Endothelial cell (in vitro differentiated cells): ENCODE data around the gene ADGRG7. TPM values are rescaled to one million over a fixed set of nuclear protein-coding genes. Genes with fewer than 3 reads are reported as not detected.

Experiments
- DNase-seq: peaks from one replicate; pipeline ENCODE4 v3.0.0; 2021; ENCODE audit warnings: low spot score
- H3K27ac Mint-ChIP-seq: one replicate; pipeline ENCODE4 v1.8.0; 2021; ENCODE audit warnings: mixed read lengths, inconsistent platforms; ENCODE audit not compliant: unreplicated experiment
- H3K27me3 Mint-ChIP-seq: one replicate; pipeline ENCODE4 v1.8.0; 2021; ENCODE audit warnings: mild to moderate bottlenecking, moderate library complexity, mixed read lengths, inconsistent platforms; ENCODE audit not compliant: unreplicated experiment
- H3K36me3 Mint-ChIP-seq: one replicate; pipeline ENCODE4 v1.8.0; 2021; ENCODE audit warnings: mild to moderate bottlenecking, low read depth, mixed read lengths, inconsistent platforms; ENCODE audit not compliant: unreplicated experiment
- H3K4me1 Mint-ChIP-seq: one replicate; pipeline ENCODE4 v1.8.0; 2021; ENCODE audit warnings: mild to moderate bottlenecking, mixed read lengths, inconsistent platforms; ENCODE audit not compliant: unreplicated experiment
- H3K4me3 Mint-ChIP-seq: one replicate; pipeline ENCODE4 v1.8.0; 2021; ENCODE audit warnings: mild to moderate bottlenecking, mixed read lengths, inconsistent platforms; ENCODE audit not compliant: unreplicated experiment
- H3K9me3 Mint-ChIP-seq: one replicate; pipeline ENCODE4 v1.8.0; 2021; ENCODE audit warnings: mixed read lengths, inconsistent platforms; ENCODE audit not compliant: unreplicated experiment
- total RNA-seq: library from RNA; stranded (reverse); fragmentation: NEBNext Ultra II Directional; extraction: Animal tissue kit (Norgen Biotek cat#: 25700); gene quantifications from one replicate; pipeline ENCODE4 v1.2.1, GENCODE V29; 2021; ENCODE audit not compliant: unreplicated experiment
- TF ChIP-seq, protein P1 (sequence below): fragments of 200-600 bp; sonication (generic); IDR thresholded peaks from one replicate; pipeline ENCODE4 v1.5.0; 2021; ENCODE audit warnings: antibody characterized with exemption; ENCODE audit not compliant: unreplicated experiment

The ADGRG7 gene
- total RNA-seq, 1 donor from 2014 or later: not detected

DNA sequence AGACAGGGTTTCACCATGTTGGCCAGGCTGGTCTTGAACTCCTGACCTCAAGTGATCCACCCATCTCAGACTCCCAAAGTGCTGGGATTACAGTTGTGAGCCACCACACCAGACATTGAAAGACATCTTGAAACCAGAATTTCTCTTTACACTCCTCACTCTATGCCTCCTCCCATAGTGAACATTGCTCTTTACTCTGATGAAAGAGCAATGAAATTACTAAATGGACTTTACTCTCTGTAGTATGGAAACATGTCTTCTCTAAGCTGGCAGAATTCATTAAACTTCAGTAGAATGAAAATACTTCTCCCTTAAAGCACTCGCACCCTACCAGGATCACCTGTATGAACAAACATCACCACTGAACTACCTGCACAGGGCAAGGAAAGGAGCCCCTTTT is 72.1 kb downstream of the ADGRG7 start:
- Mint-ChIP-seq H3K4me3 (no peak overlapping the region), H3K36me3 (no peaks in the 10 kb centered on the region), H3K4me1 (no peaks in the 10 kb centered on the region), H3K27ac (no peak overlapping the region), H3K9me3 (no peaks in the 10 kb centered on the region), H3K27me3 (no peaks in the 10 kb centered on the region)
- no peak for DNase-seq
- TF ChIP-seq, protein P1, sequence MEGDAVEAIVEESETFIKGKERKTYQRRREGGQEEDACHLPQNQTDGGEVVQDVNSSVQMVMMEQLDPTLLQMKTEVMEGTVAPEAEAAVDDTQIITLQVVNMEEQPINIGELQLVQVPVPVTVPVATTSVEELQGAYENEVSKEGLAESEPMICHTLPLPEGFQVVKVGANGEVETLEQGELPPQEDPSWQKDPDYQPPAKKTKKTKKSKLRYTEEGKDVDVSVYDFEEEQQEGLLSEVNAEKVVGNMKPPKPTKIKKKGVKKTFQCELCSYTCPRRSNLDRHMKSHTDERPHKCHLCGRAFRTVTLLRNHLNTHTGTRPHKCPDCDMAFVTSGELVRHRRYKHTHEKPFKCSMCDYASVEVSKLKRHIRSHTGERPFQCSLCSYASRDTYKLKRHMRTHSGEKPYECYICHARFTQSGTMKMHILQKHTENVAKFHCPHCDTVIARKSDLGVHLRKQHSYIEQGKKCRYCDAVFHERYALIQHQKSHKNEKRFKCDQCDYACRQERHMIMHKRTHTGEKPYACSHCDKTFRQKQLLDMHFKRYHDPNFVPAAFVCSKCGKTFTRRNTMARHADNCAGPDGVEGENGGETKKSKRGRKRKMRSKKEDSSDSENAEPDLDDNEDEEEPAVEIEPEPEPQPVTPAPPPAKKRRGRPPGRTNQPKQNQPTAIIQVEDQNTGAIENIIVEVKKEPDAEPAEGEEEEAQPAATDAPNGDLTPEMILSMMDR: no peak

DNA sequence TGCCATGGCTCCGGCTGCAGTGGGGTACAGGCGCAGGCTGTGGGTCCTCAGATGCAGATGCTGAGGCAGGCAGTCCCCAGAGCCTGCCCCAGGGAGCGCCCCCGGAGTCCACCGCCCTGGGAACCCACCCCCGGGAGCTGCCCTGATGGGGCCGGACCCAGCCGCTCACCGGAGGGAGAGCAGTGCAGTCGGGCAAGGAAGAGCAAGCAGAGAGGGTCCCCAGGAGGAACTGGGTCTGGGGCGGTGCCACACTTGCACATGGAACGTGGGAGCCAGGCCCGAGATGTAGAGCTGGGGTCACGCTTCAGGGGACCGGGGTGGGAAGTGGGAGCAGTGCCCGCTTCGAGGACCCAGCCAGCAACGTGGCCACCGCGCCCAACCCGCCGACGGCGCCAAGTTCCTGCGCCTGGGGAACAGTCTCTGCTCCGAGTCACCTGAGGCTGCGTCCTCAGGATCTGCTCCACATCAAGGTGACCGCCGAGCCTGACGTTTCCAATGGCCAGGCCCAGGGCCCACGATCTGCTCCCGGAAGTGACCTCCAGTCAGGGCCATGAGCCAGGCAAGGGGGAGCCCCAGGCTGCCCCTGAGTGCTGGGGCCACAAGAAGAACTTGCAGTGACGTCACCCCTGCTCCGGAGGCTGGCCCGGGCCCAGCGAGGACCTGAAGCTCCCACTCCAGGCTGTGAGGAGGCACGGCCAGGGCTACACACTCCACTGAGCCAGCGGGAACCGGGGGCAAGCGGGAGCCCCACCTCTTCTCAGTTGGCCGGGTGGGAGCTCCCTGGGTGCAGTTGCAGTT is 72.9 kb downstream of the ADGRG7 start:
- no peak overlapping the region for H3K27ac Mint-ChIP-seq
- no peak overlapping the region for H3K4me3 Mint-ChIP-seq
- TF ChIP-seq, protein P1: no peak
- H3K4me1 Mint-ChIP-seq: no peaks in the 10 kb centered on the region
- DNase-seq: no peak
- no peaks in the 10 kb centered on the region for H3K27me3 Mint-ChIP-seq
- H3K36me3 Mint-ChIP-seq: no peaks in the 10 kb centered on the region
- no peaks in the 10 kb centered on the region for H3K9me3 Mint-ChIP-seq

- H3K27me3 Mint-ChIP-seq: no peaks in the 10 kb centered on the region
- H3K9me3 Mint-ChIP-seq: no peaks in the 10 kb centered on the region
- H3K27ac Mint-ChIP-seq: no peak overlapping the region
- no peaks in the 10 kb centered on the region for H3K4me1 Mint-ChIP-seq
- H3K36me3 Mint-ChIP-seq: no peaks in the 10 kb centered on the region
- no peak for DNase-seq
- no peak overlapping the region for H3K4me3 Mint-ChIP-seq
- TF ChIP-seq, protein P1: no peak
Observed at GRCh38 chr3:100682854-100683760, 73.7 kb downstream of the ADGRG7 start.

DNA sequence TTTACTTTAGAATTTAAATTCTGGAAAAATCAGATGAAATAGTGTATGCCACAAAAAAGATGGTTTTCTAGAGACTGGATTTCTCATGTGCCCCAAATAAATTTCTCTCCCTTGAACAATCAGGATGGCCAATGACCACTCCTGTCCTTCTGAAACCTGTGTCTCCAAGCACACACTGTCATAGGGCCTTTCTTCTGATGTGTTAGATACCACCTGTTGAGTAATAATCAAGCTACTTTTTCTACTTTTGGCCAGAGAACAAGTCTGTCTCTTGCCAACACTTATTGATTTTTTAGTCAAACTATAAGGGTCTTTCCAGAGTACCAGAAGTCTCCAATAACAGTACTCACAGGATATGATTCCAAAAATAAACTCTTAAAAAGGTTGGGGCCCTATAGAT is 83.8 kb downstream of the ADGRG7 start:
- DNase-seq: no peak
- TF ChIP-seq, protein P1: no peak
- Mint-ChIP-seq H3K36me3 (no peaks in the 10 kb centered on the region), H3K4me1 (no peaks in the 10 kb centered on the region), H3K27me3 (no peaks in the 10 kb centered on the region), H3K4me3 (no peak overlapping the region), H3K27ac (no peak overlapping the region), H3K9me3 (no peaks in the 10 kb centered on the region)

GRCh38 chr3:100695696-100696095 is 86.3 kb downstream of the ADGRG7 start:
- Mint-ChIP-seq H3K9me3 (no peaks in the 10 kb centered on the region), H3K27ac (no peak overlapping the region), H3K36me3 (no peaks in the 10 kb centered on the region), H3K4me1 (no peaks in the 10 kb centered on the region), H3K27me3 (no peaks in the 10 kb centered on the region), H3K4me3 (no peak overlapping the region)
- TF ChIP-seq, protein P1: no peak
- no peak for DNase-seq
